Neural cell (in vitro differentiated cells): ENCODE measurements around the gene NFAM1.
A peak's percentile ranks its signal among the peaks of the same experiment; 100 is the strongest.

Experiments used
- CTCF ChIP-seq: fragments of 450-650 bp; IDR thresholded peaks from 2 replicates; pipeline ENCODE4 v1.5.1; 2014; ENCODE audit warnings: antibody characterized with exemption, mild to moderate bottlenecking, moderate library complexity; ENCODE audit not compliant: poor library complexity, severe bottlenecking
- EZH2 ChIP-seq: fragments of 200-600, 300-800 bp; shearing (Covaris generic), sonication (generic); IDR thresholded peaks from 2 replicates; pipeline ENCODE4 v1.6.1; 2014; ENCODE audit warnings: antibody characterized with exemption, low read length, borderline replicate concordance, mild to moderate bottlenecking; ENCODE audit not compliant: insufficient read depth, poor library complexity, severe bottlenecking
- POLR2AphosphoS5 ChIP-seq: IDR thresholded peaks from 2 replicates; pipeline ENCODE4 v1.6.1; 2012

DNA sequence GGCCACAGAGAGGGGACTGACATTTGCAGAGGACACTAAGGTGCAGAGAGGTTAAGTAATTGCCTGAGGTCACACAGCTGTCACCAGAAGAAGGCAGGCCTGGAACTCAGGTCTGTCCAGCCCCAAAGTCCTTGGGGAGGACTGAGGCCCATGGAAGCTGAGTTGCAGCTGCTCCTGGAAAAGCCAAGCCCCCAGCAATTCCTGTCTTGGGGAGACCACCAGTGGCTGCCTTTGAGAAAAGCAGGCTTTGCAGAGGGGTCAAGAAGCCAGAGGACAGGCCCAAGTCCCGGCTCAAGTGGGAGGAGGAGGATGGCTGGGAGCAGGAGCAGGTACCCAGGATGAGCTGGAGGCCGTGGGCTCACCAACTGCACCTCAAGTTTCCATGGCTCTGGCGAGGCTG is 3.4 kb downstream of the NFAM1 start:
- TF ChIP-seq POLR2AphosphoS5, result no peak
- TF ChIP-seq EZH2, result no peak
- peak; percentile 32 for TF ChIP-seq CTCF
